D721Med (cell line): ENCODE data around the gene SPAG5.

Experiments used
- DNase-seq: peaks from one replicate; pipeline ENCODE4 v3.0.0; 2011; ENCODE audit warnings: low spot score; ENCODE audit not compliant: insufficient read length
- FAIRE-seq: peaks from 2 replicates; lab custom pipeline; 2011; peaks lifted over from hg19 to GRCh38; lab: Jason Lieb, UNC
- CTCF ChIP-seq: IDR thresholded peaks from 2 replicates; pipeline ENCODE4 v1.5.1; 2012; ENCODE audit warnings: mild to moderate bottlenecking, control low read depth; ENCODE audit not compliant: insufficient read depth; ENCODE audit errors: missing control alignments

The SPAG5 gene

GRCh38 chr17:28585851-28586250 is 13.0 kb downstream of the SPAG5 start:
- no peak for DNase-seq
- no peak for TF ChIP-seq CTCF
- no peak for FAIRE-seq

DNA sequence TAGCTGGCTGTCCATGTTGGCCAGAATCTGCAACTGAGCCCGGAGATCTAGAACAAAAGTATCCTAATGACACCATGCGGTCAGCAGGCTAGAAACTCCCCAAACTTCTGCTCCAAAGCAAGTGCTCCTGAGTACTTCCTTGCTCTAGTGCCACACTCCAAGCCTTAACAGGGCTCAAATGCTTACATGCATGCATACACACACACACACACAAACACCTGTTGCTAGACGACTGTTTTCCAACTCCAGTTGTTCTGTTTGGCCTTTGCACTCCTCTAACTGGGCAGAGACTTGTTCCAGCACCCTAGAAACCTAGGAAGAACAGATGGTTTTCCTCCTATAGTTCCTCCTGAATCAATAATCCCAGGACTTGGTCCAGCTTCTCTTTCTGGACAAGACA is 14.4 kb downstream of the SPAG5 start:
- TF ChIP-seq CTCF, result no peak
- FAIRE-seq, result no peak

GRCh38 chr17:28582513-28582912 is 16.3 kb downstream of the SPAG5 start:
- DNase-seq, result no peak
- TF ChIP-seq CTCF, result no peak
- no peak for FAIRE-seq

More for the DNA sequence above, 14.4 kb downstream of the SPAG5 start:
- no peak for DNase-seq

DNA sequence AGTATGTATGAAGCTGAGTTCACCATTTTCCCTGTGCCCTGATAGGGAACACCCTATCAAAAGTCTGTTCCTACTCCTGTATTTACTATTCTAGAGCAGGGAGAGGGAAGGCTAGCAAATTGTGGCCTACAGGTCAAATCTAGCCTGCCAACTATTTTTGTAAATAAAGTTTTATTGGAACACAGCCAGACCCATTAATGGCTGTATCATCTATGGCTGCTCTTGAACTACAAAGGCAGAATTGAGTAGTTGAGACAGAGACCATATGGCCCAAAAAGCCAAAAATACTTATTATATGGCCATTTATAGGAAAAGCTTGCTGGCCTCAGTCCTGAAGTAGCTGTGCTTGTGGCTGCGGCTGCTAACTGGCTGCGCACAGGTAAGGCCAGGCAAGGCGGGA is 17.9 kb downstream of the SPAG5 start:
- FAIRE-seq (no peak), DNase-seq (no peak)
- no peak for TF ChIP-seq CTCF

- no peak for FAIRE-seq
- no peak for TF ChIP-seq CTCF
Measured at GRCh38 chr17:28579526-28579925, 19.3 kb downstream of the SPAG5 start.

GRCh38 chr17:28578246-28579195 is 20.3 kb downstream of the SPAG5 start:
- TF ChIP-seq CTCF, result no peak
- DNase-seq (no peak), FAIRE-seq (no peak)

More at GRCh38 chr17:28579526-28579925, 19.3 kb downstream of the SPAG5 start:
- no peak for DNase-seq

DNA sequence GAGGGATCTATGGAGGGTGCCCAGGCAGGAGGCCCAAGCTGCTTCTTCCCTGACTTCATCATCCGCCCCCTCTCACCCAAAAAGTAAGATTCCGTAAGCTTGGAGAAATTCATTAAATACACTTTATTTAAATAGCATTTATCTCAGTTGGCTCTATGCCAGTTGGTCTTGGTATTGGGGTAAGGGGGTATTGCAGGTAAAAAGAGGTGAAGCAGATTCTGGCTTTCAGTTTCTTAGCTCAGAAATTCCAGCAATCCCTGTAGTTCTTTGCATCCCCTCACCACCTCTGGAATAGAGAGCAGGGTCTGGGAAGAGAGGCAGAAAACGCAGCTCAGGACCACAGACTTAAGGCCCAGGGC is 21.4 kb downstream of the SPAG5 start:
- TF ChIP-seq CTCF, result no peak

More for the DNA sequence above, 21.4 kb downstream of the SPAG5 start:
- FAIRE-seq (no peak), DNase-seq (no peak)
